Measurements from ENCODE around the gene CXCL14. TPM values are rescaled to one million over a fixed set of nuclear protein-coding genes. Genes with fewer than 3 reads are reported as not detected.

The CXCL14 gene
- total RNA-seq, 1 donor, result not detected

DNA sequence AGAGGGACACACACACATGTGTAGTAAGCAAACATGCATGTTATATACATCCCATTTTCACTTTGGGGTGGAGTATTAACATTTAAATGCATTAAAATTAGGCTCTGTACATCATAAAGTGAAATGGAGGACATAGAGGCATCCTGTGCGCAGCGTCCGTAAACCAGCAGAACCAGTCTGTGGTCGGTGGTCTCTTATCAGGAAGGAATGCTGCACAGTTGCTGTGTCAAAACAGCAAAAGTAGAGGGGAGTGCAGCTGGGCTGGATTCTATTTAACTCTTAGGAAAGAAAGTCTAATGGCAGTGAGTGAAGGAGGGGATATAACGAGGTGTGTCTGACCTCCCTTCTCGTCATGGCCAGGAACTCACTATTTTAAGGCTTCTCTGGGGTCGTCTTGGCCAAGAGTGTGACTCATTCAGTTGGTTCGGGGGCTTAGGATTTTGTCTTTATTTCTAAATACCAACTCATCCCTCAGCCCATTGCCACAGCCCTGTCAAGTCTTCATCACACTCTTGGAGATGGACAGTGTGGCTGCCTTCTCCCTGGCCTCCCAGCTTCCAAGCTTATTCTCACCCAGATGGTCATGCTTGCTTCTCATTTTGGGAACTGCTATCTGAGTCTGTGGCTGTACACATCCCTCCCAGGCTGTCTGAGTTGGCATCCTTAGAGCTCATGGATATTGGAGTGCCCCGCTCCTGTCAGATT lies 20.1 kb upstream of the CXCL14 start:
- Histone ChIP-seq H3K27ac (ENCODE audit: low read depth, low read length) (no peak overlapping the region), H4K20me1 (ENCODE audit: insufficient read depth, low read length) (no peaks in the 10 kb centered on the region), H3K4me2 (ENCODE audit: insufficient read depth, low read length) (no peak overlapping the region), H3K9me3 (ENCODE audit: low read depth, low read length) (no peaks in the 10 kb centered on the region), H3K79me2 (ENCODE audit: insufficient read depth, low read length) (no peaks in the 10 kb centered on the region), H2AFZ (ENCODE audit: low read length) (no peak overlapping the region), H3K27me3 (ENCODE audit: insufficient read depth, low read length) (no peaks in the 10 kb centered on the region), H3K4me1 (ENCODE audit: insufficient read depth, low read length) (no peaks in the 10 kb centered on the region), H3K36me3 (ENCODE audit: insufficient read depth, low read length) (no peaks in the 10 kb centered on the region), H3K4me3 (ENCODE audit: insufficient read depth, low read length) (no peak overlapping the region)
- no peak for DNase-seq (ENCODE audit: insufficient read length, low spot score, missing footprints)
- TF ChIP-seq, protein P1, sequence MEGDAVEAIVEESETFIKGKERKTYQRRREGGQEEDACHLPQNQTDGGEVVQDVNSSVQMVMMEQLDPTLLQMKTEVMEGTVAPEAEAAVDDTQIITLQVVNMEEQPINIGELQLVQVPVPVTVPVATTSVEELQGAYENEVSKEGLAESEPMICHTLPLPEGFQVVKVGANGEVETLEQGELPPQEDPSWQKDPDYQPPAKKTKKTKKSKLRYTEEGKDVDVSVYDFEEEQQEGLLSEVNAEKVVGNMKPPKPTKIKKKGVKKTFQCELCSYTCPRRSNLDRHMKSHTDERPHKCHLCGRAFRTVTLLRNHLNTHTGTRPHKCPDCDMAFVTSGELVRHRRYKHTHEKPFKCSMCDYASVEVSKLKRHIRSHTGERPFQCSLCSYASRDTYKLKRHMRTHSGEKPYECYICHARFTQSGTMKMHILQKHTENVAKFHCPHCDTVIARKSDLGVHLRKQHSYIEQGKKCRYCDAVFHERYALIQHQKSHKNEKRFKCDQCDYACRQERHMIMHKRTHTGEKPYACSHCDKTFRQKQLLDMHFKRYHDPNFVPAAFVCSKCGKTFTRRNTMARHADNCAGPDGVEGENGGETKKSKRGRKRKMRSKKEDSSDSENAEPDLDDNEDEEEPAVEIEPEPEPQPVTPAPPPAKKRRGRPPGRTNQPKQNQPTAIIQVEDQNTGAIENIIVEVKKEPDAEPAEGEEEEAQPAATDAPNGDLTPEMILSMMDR (IDR thresholded peaks at IDR 0.05; ENCODE audit: extremely low read depth, low read depth, low read length), result no peak

DNA sequence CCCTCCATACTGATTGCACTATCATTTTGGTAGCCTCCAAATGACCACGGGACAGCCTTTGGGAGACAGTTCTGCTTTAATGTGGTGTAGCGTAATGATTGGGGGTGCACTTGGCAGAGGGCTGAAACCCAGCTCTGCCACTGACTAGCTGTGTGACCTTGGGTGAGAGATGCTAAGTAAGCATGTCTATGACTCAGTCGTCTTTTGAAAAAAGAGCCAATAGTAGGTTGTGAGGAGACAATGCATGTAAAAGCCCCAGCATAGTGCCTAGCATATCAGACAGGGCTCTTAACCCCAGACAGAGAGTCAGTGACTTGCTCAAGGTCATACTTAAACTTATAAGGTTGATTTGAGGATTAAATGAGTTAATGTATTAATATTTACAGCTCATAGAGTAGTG lies 18.0 kb upstream of the CXCL14 start:
- no peaks in the 10 kb centered on the region for H3K36me3 ChIP-seq (ENCODE audit: insufficient read depth, low read length)
- no peak overlapping the region for H2AFZ ChIP-seq (ENCODE audit: low read length)
- no peak for DNase-seq (ENCODE audit: insufficient read length, low spot score, missing footprints)

DNA sequence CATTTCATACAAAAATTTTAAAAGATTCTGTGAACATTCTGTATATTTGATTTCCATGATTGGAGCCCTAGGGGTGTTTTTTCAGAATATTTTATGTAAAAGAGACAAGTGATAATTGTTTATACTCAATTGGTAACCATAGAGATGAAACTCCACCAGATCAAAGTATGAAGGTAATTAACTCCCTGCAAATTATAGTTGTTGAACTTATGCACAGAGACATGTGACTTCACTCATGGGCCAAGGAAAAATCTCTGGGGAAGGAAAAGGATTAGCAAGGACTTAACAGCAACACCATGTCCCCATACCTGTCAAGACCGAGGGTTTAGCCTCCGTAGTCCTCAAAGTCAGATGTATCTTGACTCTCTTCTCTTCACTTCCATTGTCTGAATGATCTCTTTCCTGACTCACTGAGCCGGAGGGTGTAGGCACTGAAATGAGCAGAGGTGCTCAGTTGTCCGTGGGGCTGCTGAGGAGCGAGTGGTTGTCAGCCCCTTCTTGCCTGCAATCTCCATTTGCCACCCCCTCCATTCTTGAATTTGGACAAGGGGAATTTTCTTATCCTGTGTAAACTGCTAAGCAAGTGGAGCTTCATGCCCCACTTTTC lies 17.5 kb upstream of the CXCL14 start:
- no peaks in the 10 kb centered on the region for H3K9me3 ChIP-seq (ENCODE audit: low read depth, low read length)
- DNase-seq (ENCODE audit: insufficient read length, low spot score, missing footprints), result no peak

More for the DNA sequence above, 18.0 kb upstream of the CXCL14 start:
- Histone ChIP-seq H4K20me1 (ENCODE audit: insufficient read depth, low read length) (no peaks in the 10 kb centered on the region), H3K4me1 (ENCODE audit: insufficient read depth, low read length) (no peaks in the 10 kb centered on the region), H3K9me3 (ENCODE audit: low read depth, low read length) (no peaks in the 10 kb centered on the region), H3K27me3 (ENCODE audit: insufficient read depth, low read length) (peaks cover 2% of the 10 kb centered on the region), H3K4me2 (ENCODE audit: insufficient read depth, low read length) (no peak overlapping the region), H3K27ac (ENCODE audit: low read depth, low read length) (no peak overlapping the region), H3K79me2 (ENCODE audit: insufficient read depth, low read length) (no peaks in the 10 kb centered on the region), H3K4me3 (ENCODE audit: insufficient read depth, low read length) (no peak overlapping the region)
- TF ChIP-seq, protein P1 (IDR thresholded peaks at IDR 0.05; ENCODE audit: extremely low read depth, low read depth, low read length), result no peak

More for the DNA sequence above, 17.5 kb upstream of the CXCL14 start:
- Histone ChIP-seq H2AFZ (ENCODE audit: low read length) (no peak overlapping the region), H3K36me3 (ENCODE audit: insufficient read depth, low read length) (no peaks in the 10 kb centered on the region), H3K4me3 (ENCODE audit: insufficient read depth, low read length) (no peak overlapping the region), H3K27ac (ENCODE audit: low read depth, low read length) (no peak overlapping the region), H4K20me1 (ENCODE audit: insufficient read depth, low read length) (no peaks in the 10 kb centered on the region), H3K4me2 (ENCODE audit: insufficient read depth, low read length) (no peak overlapping the region), H3K4me1 (ENCODE audit: insufficient read depth, low read length) (no peaks in the 10 kb centered on the region), H3K79me2 (ENCODE audit: insufficient read depth, low read length) (no peaks in the 10 kb centered on the region), H3K27me3 (ENCODE audit: insufficient read depth, low read length) (peaks cover 4% of the 10 kb centered on the region)
- TF ChIP-seq, protein P1 (IDR thresholded peaks at IDR 0.05; ENCODE audit: extremely low read depth, low read depth, low read length), result no peak

Data from osteoblast (primary cell).